Hippocampal formation (tissue), 2 donors: ENCODE measurements around the gene ABHD6.
"Not testable (repeated sequence)": the region's sequence is repeated elsewhere in the genome, so short reads cannot be mapped to it uniquely, and the experiment has no call there.

Source experiments
- DNase-seq, 2 donors: peaks; one replicate each; lab custom pipeline; 2025; lab: John Stamatoyannopoulos, UW

The ABHD6 gene

DNA sequence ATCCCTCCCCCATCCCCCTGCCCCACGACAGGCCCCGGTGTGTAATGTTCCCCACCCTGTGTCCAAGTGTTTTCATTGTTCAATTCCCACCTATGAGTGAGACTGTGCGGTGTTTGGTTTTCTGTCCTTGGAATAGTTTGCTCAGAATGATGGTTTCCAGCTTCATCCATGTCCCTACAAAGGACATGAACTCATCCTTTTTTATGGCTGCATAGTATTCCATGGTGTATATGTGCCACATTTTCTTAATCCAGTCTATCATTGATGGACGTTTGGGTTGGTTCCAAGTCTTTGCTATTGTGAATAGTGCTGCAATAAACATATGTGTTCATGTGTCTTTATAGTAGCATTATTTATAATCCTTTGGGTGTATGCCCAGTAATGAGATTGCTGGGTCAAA lies 5.3 kb downstream of the ABHD6 start:
- not testable (repeated sequence) for DNase-seq

DNA sequence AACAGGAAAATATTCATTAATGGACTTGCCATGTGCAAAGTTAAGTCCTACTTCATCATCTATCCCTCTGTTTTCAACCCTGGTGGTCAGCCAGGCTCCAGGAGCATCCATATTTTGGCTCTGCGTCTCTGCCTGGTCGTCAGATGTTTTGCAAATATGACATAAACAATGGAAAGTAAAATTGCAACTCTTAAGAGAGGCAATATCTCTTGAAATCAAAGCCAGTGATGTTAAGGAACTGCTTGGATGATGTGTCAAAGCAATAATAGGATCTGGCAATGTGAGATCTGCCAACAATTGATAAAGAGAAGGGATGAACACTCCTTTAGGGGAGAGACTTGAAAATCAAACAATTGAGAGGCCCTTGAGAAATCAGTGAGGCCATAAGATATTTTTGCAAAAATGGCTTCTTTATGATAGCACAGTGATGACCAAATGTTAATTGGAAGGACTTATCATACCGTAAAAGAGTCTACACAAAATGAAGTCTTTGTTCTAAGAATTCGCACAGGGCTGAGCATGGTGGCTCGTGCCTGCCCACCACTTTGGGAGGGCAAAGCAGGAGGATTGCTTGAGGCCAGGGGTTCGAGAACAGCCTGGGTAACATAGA lies 6.5 kb downstream of the ABHD6 start:
- no peak for DNase-seq

DNA sequence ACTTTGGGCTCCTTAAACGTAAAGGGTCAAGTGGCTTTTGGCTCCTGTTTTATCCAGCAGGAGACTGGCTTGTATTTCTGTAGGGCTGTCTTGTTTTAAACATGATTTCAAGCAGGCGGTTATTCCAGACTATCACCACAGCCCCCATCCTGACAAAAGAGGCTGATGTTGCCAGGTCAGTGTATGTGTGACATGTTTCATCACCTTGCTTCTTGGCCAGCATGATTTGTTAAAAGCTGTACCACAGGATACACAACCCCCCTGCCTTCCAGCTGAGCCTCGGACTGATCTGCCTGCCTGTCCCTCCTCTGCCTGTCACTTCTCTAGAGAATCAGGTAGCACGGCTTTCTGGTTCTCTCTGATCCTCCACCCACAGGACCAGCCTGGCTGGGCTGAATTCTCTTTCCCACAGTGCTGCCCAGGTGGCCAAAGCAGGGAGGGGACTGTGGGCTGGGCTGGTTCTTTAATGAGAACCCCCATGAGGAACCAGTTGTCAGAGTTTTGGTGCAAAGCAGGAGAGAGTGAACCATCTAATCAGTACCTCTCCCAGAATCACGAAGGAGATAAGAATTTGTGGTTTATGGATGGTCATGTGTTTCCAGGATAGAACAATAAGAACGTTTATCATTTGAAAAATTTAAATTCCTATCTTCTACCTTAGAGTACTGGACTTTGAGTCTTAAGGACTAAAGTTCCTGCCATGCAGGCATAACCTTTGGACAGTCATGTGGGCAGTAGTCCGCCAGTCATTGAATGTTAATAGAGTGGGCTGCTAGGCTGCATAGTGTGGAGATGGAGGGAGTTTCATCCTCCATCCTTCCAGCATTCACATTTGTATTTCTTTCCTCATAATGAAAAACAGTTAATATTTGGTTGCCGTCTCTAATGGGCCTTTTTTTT lies 8.8 kb downstream of the ABHD6 start:
- no peak for DNase-seq

DNA sequence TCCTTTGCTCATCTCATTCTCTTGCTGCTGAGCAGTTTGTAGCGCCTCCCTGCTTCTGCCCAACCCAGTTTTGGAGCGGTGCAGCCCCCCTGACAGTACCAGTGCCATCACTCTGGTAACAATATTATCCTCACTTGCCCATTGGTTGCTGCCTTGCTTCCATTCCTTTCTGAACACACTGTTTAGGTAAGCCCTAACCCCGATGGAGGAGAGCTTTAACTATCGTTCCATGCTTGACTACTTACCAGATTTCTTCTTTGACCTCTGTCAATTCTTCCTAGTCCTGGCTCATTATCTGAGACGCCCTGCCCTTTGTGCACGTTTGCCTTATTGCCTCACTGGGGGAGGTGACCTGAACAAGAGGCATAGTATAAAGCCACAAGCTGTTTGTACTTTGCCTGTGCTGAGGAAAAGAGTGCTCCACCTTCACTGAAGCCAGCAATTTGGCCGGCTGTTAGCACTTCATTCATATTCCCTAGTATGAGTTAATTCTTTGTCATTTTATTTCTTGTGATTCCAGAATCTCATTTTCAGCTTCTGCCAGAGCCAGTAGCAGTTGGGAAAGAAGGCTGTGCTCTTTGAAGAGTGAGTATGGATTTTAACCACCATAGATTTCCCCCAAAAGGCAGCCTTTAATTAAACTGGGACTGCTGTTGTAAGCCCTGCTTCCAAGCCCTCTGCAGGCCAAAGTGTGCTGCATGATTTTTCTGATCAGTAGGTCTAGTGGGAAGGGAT lies 11.9 kb downstream of the ABHD6 start:
- no peak for DNase-seq

DNA sequence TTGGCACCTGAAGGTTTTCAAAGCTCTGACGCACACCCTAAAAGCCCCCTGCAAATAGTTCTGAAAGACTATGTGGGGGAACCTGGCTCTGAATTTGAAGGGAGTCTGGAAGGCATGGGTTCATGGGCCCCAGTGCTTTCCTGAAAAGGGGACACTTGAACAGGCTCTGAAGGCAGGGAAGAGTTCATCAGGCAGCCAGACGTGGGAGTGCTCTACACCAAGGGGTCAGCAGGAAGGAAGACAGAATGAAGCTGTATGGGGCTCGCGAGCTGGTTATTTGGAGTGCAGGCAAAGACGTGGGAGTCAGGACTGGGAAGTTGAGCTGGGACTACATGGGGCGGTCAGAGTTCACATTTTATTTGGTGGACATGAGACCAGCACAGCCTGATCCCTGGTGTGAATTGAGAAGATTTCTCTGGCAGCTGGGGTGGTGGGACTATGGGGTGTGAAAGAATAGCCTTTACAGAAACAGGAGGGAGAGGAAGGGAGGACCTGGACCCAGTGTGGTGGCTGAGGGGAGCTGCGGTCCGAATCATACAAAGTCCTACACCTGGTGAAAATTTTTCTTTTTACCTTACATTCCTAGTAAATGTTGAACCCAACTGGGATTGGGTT lies 12.6 kb downstream of the ABHD6 start:
- no peak for DNase-seq

DNA sequence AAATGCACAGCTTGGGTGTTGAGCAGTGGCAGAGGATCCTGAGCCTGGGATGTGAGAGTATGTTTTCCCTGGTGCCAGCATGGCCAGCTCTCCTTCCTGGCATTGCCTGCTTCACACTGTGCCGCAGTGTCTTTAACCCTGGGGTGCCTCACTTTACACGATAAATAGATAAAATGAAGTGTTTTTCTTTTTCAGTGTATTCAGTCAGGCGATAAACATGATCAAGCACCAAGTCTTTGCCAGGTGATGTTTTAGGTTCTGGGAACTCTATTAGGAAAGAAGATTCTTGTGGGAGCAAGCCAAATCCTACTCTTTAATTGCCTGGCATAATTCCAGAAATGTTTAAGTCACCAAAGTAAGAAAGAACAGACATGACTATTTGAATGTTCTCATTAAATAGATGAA lies 14.0 kb downstream of the ABHD6 start:
- DNase-seq: no peak

DNA sequence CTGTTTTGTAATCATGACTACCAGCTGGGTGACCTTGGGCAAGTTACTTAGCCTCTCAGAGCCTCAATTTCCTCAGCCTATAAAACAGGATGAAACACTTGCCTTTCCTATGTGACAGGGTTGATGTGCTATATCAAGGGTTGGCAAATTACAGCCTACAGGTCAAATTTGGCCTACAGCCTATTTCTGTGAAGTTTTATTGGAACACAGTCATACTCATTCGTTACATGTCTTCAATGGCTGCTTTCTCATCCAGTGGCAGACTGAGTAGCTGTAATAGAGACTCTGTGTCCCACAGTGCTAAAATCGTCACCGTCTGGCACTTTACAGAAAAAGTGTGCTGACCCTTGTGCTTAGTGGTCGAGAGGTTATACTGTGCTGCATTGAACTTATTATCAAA lies 16.6 kb downstream of the ABHD6 start:
- DNase-seq: no peak

DNA sequence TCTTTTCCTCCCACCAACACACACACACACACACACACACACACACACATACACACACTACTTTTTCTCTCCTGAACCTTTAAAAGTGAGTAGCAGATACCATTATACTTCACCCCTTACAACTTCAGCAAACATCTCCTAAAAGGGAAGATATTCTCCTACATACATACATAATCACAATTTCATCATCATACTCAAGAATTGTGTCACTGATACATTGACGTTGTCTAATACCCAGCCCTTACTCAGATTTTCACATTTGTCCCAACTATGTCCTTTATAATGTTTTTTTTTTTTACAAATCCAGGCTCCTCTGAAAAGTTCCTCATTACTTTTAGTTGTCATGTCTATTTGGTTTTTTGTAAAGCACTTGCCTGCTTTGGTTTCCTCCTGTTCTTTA lies 18.5 kb downstream of the ABHD6 start:
- DNase-seq: no peak

DNA sequence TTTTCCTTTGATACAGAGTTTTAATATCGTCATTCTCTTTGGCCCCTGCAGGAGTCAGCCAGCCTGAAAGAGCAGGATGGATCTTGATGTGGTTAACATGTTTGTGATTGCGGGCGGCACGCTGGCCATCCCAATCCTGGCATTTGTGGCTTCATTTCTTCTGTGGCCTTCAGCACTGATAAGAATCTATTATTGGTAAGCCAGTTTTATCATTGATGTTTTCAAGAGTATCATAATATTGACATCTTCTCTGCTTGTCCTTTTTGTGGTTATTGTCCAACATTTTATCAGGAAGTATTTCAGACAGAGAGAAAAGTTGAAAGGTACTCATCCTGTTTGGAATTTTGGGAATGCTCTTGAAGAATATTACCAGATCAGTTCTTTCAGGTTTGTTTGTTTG lies 18.9 kb downstream of the ABHD6 start:
- DNase-seq: no peak

DNA sequence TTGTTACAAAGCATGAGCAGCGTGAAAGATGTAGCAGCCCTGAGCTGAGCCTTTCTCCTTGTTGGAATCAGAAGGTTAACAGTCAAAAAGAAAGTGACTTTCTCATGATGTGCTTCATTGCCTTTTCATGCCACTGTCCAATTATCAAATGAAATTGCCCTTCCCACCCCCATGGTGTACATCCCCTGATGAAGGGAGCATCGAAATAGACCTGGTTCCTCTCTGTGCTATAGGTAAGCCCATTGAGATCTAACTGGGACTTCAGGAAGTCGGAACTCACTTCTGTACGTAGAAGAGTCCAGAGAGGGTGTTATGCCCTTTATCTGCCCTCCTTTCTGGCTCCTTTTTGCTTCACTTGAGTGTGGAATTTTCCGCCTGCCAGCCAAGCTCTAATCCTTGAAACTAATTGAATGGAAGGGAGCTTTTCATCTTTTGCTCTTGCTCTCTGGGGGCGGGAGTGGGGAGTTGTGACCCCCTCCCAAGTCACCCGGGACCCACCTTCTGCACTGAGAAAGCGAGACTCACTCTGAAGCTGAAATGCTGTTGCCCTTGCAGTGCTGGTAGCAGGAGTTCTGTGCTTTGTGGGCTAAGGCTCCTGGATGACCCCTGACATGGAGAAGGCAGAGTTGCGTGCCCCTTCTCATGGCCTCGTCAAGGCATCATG lies 20.9 kb downstream of the ABHD6 start:
- DNase-seq: no peak

DNA sequence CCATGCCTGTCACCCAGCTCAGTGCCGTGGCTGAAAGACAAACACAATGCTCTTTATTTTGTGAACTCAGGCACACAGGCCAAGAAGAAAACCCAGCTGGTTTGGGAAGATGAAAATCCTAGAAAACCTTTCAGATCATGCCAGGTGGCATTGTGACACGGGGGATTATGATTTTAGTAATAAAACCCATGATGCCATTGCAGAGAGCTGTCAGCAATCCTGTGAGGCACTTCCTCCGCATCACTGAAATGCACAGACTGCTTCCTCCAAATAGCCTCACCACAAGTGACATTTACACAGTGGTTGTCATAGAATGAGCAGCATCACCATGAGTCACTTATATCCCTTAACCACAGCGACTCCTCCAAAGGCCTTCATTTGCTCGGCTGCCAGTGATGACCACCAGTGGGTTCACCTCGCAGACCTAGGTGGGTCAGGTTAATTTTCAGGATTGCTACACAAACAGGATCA lies 22.7 kb downstream of the ABHD6 start:
- DNase-seq: peak in 1 of 2 donors; percentile 50

DNA sequence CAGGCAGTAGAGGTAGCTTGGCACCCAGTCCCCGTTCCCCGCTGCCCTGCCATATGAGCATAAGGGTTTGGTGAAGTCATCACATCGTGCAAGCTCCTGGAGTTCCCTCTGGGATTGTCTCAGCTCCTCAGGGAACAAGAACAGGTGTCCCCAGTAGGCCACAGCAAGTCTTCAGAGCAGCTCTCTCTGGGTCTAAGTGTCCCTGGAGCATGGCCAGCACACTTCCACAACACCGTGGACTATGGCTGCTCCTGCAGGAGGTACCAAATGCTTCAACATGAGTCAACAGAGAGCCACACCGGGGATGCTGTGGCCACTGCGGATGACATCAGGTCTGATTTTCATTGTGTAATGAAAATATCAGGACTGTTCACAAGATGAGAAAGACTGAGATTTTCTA lies 23.1 kb downstream of the ABHD6 start:
- DNase-seq: no peak

DNA sequence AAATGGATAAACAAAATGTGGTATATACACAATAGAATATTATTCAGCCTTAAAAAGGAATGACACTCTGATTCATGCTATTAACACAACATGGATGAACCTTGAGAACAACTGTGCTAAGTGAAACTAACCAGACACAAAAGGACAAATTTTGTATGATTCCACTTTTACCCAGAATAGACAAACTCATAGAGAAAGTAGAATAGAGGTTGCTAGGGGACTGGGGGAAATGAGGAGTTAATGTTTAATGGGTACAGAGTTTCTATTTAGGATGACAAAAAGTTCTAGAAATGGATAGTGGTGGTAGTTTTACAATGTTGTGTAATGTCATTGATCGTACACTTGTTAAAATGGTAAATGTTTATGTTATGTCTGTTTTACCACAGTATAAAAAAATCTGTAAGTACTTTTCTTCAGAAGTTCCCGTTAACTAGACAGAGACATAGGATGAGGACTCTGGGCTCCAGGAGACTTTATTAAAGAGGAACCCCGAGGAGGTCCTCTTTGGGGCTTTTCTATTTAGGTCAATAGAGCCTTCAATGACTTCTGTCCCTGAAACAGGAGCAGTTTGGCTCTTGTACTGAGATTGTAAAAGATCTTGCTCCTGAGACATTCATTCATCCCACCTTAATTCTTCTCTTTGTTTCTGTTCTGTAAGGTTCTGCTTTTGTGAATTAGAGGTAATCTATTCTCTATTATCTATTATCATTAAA lies 24.5 kb downstream of the ABHD6 start:
- DNase-seq: no peak

DNA sequence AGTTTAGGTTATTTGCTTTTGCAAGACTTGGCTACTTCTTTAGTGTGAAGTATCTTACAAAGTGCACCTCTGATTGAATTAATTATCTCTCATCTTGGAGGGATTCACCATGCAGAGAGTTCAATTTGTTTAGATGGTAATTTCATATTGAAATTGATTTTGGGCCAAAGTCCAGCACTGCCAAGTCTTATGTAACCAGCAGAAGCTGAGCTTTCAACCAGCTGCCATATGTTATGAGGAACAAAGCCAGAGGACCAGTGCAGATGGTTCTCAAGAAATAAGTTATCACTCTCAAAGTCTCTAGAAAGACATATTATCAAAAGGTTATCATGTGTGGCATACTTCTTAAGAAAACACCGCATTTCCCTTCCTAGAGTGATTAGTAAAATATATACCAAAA lies 29.0 kb downstream of the ABHD6 start:
- DNase-seq: peak in 1 of 2 donors; percentile 44

DNA sequence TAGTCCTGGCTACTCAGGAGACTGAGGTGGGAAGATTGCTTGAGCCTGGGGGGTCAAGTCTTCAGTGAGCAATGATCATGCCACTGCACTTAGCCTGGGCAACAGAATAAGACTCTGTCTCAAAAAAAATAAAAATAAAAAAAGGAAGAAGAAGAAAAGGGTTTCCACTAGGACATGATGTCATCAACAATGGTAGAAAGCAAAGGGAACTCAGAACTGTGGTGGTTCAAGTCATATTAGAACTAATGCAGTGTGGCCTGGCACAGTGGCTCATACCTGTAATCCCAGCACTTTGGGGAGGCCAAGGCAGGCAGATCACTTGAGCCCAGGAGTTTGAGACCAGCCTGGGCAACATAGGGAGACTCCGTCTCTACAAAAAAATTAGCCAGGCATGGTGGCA lies 30.0 kb downstream of the ABHD6 start:
- not testable (repeated sequence) for DNase-seq

DNA sequence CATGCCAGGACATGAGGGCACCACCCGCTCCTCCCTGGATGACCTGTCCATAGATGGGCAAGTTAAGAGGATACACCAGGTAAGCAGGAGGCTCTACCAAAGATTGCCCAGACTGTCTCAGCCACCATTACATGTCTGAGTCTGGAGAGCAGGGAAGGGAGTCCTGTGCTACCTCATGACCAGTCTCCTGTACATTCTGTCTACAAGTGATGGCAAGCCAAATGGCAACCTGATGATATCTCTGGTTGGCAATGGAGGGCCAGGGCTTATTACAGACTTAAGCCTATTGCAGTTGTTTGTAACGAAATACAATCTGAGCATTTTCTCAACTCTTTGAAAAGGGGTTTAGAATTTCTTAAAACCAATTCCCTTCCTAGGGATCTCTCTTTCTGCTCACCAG lies 31.8 kb downstream of the ABHD6 start:
- no peak for DNase-seq

DNA sequence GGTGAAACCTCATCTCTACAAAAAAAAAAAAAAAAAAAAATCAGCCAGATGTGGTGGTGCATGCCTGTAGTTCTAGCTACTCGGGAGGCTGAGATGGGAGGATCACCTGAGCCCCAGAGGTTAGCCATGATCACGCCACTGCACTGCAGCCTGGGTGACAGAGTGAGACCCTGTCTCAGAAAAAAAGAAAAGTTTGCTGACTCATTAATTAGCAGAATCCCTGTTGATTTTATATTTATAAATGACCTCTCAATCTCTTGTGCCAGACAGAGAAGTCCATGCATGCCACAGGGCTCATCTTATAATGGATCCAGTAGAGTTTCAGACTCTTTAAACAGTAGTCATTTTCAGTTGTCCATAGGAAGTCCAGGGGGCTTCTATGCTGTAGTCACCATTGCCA lies 32.9 kb downstream of the ABHD6 start:
- DNase-seq: no peak

DNA sequence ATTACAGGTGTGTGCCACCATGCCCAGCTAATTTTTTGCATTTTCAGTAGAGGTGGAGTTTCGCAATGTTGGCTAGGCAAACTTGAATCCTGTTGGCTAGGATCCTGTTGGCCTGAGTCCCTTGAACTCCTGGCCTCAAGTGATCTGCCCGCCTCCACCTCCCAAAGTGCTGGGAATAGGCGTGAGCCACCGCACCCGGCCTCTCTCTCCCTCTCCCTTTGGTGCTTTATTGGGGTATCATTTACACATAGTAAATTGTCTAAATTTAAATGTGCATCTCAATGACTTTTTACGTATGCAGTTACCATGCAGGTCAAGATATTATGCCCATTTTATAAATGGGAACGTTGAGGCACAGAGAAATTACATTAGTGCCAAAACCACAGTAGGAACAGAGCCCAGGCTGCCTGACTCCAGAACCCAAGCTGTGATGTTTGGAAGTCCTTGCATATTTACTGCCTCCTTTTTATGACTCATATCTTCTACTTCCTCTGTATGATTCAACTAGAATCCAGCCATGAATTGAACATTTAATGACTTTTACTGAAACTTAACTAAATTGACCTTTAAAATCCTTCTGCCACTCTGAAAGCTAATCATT lies 34.4 kb downstream of the ABHD6 start:
- DNase-seq: no peak

DNA sequence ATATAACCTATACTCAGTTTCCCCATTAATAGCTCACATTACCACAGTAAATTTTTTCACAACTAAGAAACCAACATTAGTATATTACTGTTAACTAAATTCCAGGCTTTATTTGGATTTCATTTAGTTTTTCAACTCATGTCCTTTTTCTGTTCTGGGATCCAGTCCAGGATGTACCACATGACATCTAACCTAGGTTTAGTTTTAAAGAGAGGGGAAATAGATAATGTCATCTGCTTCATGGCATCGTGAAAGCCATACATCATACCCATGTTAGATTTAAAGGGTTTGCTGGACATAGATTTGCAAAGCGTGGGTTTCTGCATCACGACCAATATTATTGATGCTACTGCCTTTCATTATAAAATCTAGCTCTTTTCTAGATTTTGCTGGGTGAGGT lies 35.3 kb downstream of the ABHD6 start:
- no peak for DNase-seq

DNA sequence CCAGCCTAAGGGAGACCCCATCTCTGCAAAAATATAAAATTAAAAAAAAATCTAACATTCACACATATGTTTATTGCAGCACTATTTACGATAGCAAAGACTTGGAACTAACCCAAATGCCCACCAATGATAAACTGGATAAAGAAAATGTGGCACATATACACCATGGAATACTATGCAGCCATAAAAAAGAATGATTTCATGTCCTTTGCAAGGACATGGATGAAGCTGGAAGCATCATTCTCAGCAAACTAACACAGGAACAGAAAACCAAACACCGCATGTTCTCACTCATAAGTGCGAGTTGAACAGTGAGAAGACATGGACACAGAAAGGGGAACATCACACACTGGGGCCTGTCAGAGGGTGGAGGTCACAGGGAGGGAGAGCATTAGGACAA lies 35.8 kb downstream of the ABHD6 start:
- not testable (repeated sequence) for DNase-seq
